Globus pallidus (tissue), 1 donor: ENCODE measurements around the gene RNF207.

Experiments
- DNase-seq: peaks from one replicate; pipeline ENCODE4 v3.0.0-alpha.2; 2015; ENCODE audit warnings: low spot score

The RNF207 gene

GRCh38 chr1:6205849-6206519, at the start of gene RNF207:
Gene RNF207 (plus strand): TSS chr1:6206119. CDS start chr1:6206536, 417 bp downstream.
- no peak for DNase-seq

GRCh38 chr1:6157132-6157527, 48.8 kb upstream of the RNF207 start:
- DNase-seq, result no peak

- no peak for DNase-seq
Measured at GRCh38 chr1:6157528-6158174, 48.3 kb upstream of the RNF207 start.

- no peak for DNase-seq
Measured at GRCh38 chr1:6158181-6158580, 47.7 kb upstream of the RNF207 start.

GRCh38 chr1:6162341-6162740, 43.6 kb upstream of the RNF207 start:
- no peak for DNase-seq

- no peak for DNase-seq
Measured at GRCh38 chr1:6162773-6163172, 43.1 kb upstream of the RNF207 start.

- DNase-seq, result no peak
Measured at GRCh38 chr1:6163191-6163972, 42.5 kb upstream of the RNF207 start.

GRCh38 chr1:6163973-6164617, 41.8 kb upstream of the RNF207 start:
- no peak for DNase-seq

GRCh38 chr1:6165027-6165426, 40.9 kb upstream of the RNF207 start:
- no peak for DNase-seq

- no peak for DNase-seq
Measured at GRCh38 chr1:6165441-6165985, 40.4 kb upstream of the RNF207 start.

- no peak for DNase-seq
Measured at GRCh38 chr1:6166221-6166620, 39.7 kb upstream of the RNF207 start.

- DNase-seq, result no peak
Measured at GRCh38 chr1:6166655-6167390, 39.1 kb upstream of the RNF207 start.

GRCh38 chr1:6167391-6168303, 38.3 kb upstream of the RNF207 start:
- DNase-seq, result no peak

- DNase-seq, result no peak
Measured at GRCh38 chr1:6168947-6169586, 36.9 kb upstream of the RNF207 start.

- no peak for DNase-seq
Measured at GRCh38 chr1:6170116-6170741, 35.7 kb upstream of the RNF207 start.

GRCh38 chr1:6170742-6171201, 35.1 kb upstream of the RNF207 start:
- DNase-seq, result no peak

GRCh38 chr1:6171548-6172124, 34.3 kb upstream of the RNF207 start:
- DNase-seq, result no peak

GRCh38 chr1:6172549-6172948, 33.4 kb upstream of the RNF207 start:
- no peak for DNase-seq
